HepG2 (cell line): Measurements from ENCODE around the gene SERHL2. TPM values are rescaled to one million over a fixed set of nuclear protein-coding genes. Genes with fewer than 3 reads are reported as not detected.

Source experiments
- AGO1 ChIP-seq: fragments of 200-400 bp; formaldehyde crosslinking; IDR thresholded peaks from 2 replicates; pipeline ENCODE4 v1.6.1; 2017; ENCODE audit warnings: mild to moderate bottlenecking, low read depth, low read length, moderate library complexity; ENCODE audit not compliant: poor library complexity, severe bottlenecking
- CAMTA2 ChIP-seq: sonication (generic); formaldehyde crosslinking; IDR thresholded peaks from 2 replicates; pipeline ENCODE4 v1.4.0; 2020; ENCODE audit warnings: mild to moderate bottlenecking, missing genetic modification reagents, borderline replicate concordance
- CTCF ChIP-seq: sonication (generic); formaldehyde crosslinking; IDR thresholded peaks from 2 replicates; pipeline ENCODE4 v1.5.0; 2020; ENCODE audit warnings: mild to moderate bottlenecking, missing genetic modification reagents, moderate library complexity
- SNAI1 ChIP-seq: sonication (generic); formaldehyde crosslinking; IDR thresholded peaks from 2 replicates; pipeline ENCODE4 v1.5.0; 2020; ENCODE audit warnings: mild to moderate bottlenecking, missing genetic modification reagents, borderline replicate concordance
- SOX6 ChIP-seq, 2 experiments: fragments of 450-650 bp in 1 of 2; sonication (generic) in 1 of 2; formaldehyde crosslinking in 1 of 2; IDR thresholded peaks; 2 replicates each; pipeline versions ENCODE4 v1.4.0 to v1.6.1; 2017 to 2020; ENCODE audit warnings: antibody characterized with exemption in 1 of 2, mild to moderate bottlenecking in 1 of 2, missing genetic modification reagents in 1 of 2
- TFDP2 ChIP-seq: sonication (generic); formaldehyde crosslinking; IDR thresholded peaks from 2 replicates; pipeline ENCODE4 v1.4.0; 2020; ENCODE audit warnings: missing genetic modification reagents
- THAP11 ChIP-seq: IDR thresholded peaks from 2 replicates; pipeline ENCODE4 v1.6.1; 2016; ENCODE audit warnings: missing biosample characterization, missing genetic modification reagents
- THAP8 ChIP-seq: sonication (generic); formaldehyde crosslinking; IDR thresholded peaks from 2 replicates; pipeline ENCODE4 v1.5.1; 2020; ENCODE audit warnings: missing genetic modification reagents, mild to moderate bottlenecking, borderline replicate concordance
- TSC22D2 ChIP-seq: sonication (generic); formaldehyde crosslinking; IDR thresholded peaks from 2 replicates; pipeline ENCODE4 v1.5.1; 2020; ENCODE audit warnings: missing genetic modification reagents, mild to moderate bottlenecking, borderline replicate concordance
- ZMYM4 ChIP-seq: sonication (generic); formaldehyde crosslinking; IDR thresholded peaks from 2 replicates; pipeline ENCODE4 v1.8.1; 2023; ENCODE audit warnings: mild to moderate bottlenecking, missing genetic modification reagents
- ZNF574 ChIP-seq: sonication (generic); formaldehyde crosslinking; IDR thresholded peaks from 2 replicates; pipeline ENCODE4 v1.4.0; 2020; ENCODE audit warnings: missing genetic modification reagents
- polyA plus RNA-seq, 8 experiments: library from polyadenylated mRNA; depleted of rRNA in 3 of 8; stranded (reverse) in 7 of 8; unstranded in 1 of 8; fragments of >200 nt; fragmentation: Illumina TruSeq in 4 of 8; extraction: Trizol in 4 of 8; gene quantifications; 2 replicates each; pipeline versions ENCODE4 v1.2.1 to v1.2.3, GENCODE V29; 2011 to 2016; ENCODE audit warnings: low read depth in 4 of 8, missing spikeins in 1 of 8, mixed read lengths in 1 of 8; ENCODE audit not compliant: insufficient read depth in 1 of 8
- total RNA-seq, 5 experiments: library from RNA; depleted of rRNA; stranded (reverse); fragments of >200 nt; fragmentation: Illumina TruSeq; extraction: Trizol; gene quantifications; 2 replicates each; pipeline ENCODE4 v1.2.3, GENCODE V29; 2016; ENCODE audit warnings: low read depth in 1 of 5

Gene SERHL2
- total and polyA plus RNA-seq, 2 of the 13 experiments (the other 11 are each of a cell fraction or from before 2014, with no cell fraction given): 1.0 to 1.8 TPM

GRCh38 chr22:42553475-42554361 is at the start of gene SERHL2 (continued):
- TF ChIP-seq ZNF574 (CRISPR knock-in tag) (peak; percentile 50; the same call in 1 of the 2 replicates), CAMTA2 (CRISPR knock-in tag) (0 out of 2 replicates have a peak, but pooled peaks have one; percentile 25), THAP11 (CRISPR knock-in tag) (peak; percentile 18; the same call in 1 of the 2 replicates), TFDP2 (peak; percentile 75), AGO1 (peak; percentile 34), CTCF (peak; percentile 37; the same call in 1 of the 2 replicates), TSC22D2 (CRISPR knock-in tag) (no peak), SOX6 (IDR thresholded peaks at IDR 0.05) (no peak), SOX6 (CRISPR knock-in tag; IDR thresholded peaks at IDR 0.05) (no peak), SNAI1 (CRISPR knock-in tag) (no peak), THAP8 (CRISPR knock-in tag) (no peak), ZMYM4 (CRISPR knock-in tag) (peak; percentile 39; the same call in 1 of the 2 replicates)
